ENCODE results near the gene DGLUCY. TPM values are rescaled to one million over a fixed set of nuclear protein-coding genes. Genes with fewer than 3 reads are reported as not detected.

DGLUCY gene
- total and polyA plus RNA-seq, 2 of the 13 experiments (the other 11 are each of a cell fraction or from before 2014, with no cell fraction given): 14.8 to 36.3 TPM

GRCh38 chr14:91114079-91115065 lies 499 bp downstream of the DGLUCY start (continued):
- TF ChIP-seq ZBED4 (CRISPR knock-in tag; IDR thresholded peaks at IDR 0.05; ENCODE audit: borderline replicate concordance) (0 out of 2 replicates have a peak, but pooled peaks have one; percentile 39), ZNF563 (CRISPR knock-in tag; IDR thresholded peaks at IDR 0.05) (peak; percentile 16; the same call in 1 of the 2 replicates), U2AF2 (IDR thresholded peaks at IDR 0.05; ENCODE audit: low read depth, low read length) (no peak), ZNF205 (CRISPR knock-in tag; IDR thresholded peaks at IDR 0.05) (0 out of 2 replicates have a peak, but pooled peaks have one; percentile 33), ZNF10 (CRISPR knock-in tag; IDR thresholded peaks at IDR 0.05; ENCODE audit: borderline replicate concordance, low read depth) (no peak), BHLHE40 (IDR thresholded peaks at IDR 0.05; ENCODE audit: low read length) (peak; percentile 77), HMG20A (CRISPR knock-in tag; IDR thresholded peaks at IDR 0.05; ENCODE audit: borderline replicate concordance) (no peak), ZKSCAN1 (IDR thresholded peaks at IDR 0.05; ENCODE audit: low read length) (no peak), RAD21 (CRISPR knock-in tag; IDR thresholded peaks at IDR 0.05) (no peak), ZNF572 (CRISPR knock-in tag; IDR thresholded peaks at IDR 0.05) (no peak), ZSCAN20 (CRISPR knock-in tag; IDR thresholded peaks at IDR 0.05; ENCODE audit: borderline replicate concordance) (no peak), MNT (IDR thresholded peaks at IDR 0.05) (peak; percentile 1; the same call in 1 of the 2 replicates), ZNF558 (CRISPR knock-in tag; IDR thresholded peaks at IDR 0.05; ENCODE audit: borderline replicate concordance) (no peak), IRF2 (CRISPR knock-in tag; IDR thresholded peaks at IDR 0.05) (peak; percentile 99), NONO (IDR thresholded peaks at IDR 0.05) (no peak), NONO (CRISPR knock-in tag; conservative IDR thresholded peaks at IDR 0.05) (0 out of 2 replicates have a peak, but pooled peaks have one; percentile 36), SNAI1 (CRISPR knock-in tag; IDR thresholded peaks at IDR 0.05; ENCODE audit: borderline replicate concordance) (no peak), ARNTL (CRISPR knock-in tag; IDR thresholded peaks at IDR 0.05) (0 out of 2 replicates have a peak, but pooled peaks have one; percentile 29), MTF1 (CRISPR knock-in tag; IDR thresholded peaks at IDR 0.05) (no peak), PTBP1 (IDR thresholded peaks at IDR 0.05; ENCODE audit: low read depth, low read length, poor library complexity, severe bottlenecking) (no peak), MTERF4 (CRISPR knock-in tag; IDR thresholded peaks at IDR 0.05) (no peak)
- TF ChIP-seq, protein P1, sequence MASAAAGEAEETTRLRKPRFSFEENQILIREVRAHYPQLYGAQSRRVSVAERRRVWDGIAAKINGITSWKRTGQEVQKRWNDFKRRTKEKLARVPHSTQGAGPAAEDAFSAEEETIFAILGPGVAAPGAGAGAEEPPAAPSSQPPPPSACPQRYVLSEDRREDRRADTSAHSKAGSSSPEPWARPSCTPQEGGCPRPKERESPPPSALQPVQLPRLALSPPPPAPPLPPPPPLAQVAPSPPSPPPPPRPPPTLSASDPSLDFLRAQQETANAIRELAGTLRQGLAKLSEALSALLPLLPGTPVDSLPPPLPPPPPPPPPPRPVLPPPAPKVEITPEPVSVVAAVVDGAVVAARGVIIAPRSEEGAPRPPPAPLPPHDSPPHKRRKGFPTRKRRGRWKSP (CRISPR knock-in tag; IDR thresholded peaks at IDR 0.05): 0 out of 2 replicates have a peak, but pooled peaks have one; percentile 17

Data from HepG2 (cell line).